ENCODE data around the gene RALA. TPM values are rescaled to one million over a fixed set of nuclear protein-coding genes. Genes with fewer than 3 reads are reported as not detected.

The RALA gene
- polyA plus RNA-seq, 1 donor (not counting 4 experiments of a cell fraction or from before 2014, with no cell fraction given), result 64.6 TPM

DNA sequence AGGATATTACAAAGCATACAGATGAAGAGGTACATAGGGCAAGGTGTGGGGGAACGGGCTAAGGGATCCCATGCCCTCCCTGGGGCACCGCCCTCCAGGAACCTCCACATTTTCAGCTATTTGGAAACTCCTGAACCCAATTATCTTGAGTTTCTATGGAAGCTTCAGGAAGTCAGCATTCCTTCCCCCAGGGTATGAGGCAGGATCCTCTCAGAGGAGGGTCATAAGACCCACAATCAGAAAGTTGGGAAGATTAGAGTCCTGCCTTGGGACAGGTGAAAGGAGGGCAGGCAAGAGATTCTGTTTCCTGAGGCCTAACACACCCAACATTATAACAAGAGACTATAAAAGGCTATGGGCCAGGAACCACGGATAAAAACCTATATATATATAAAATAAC, 98.0 kb downstream of the RALA start:
- peaks cover 4% of the 10 kb centered on the region for H3K9me1 ChIP-seq (ENCODE audit: control insufficient read depth, extremely low read depth, insufficient read depth, low read length)
- peak overlapping the region; percentile 72 for H2AFZ ChIP-seq (ENCODE audit: control insufficient read depth, low read length)
- H3K27ac ChIP-seq (ENCODE audit: control insufficient read depth, insufficient read depth, low read length), result no peak overlapping the region
- DNase-seq (ENCODE audit: low read depth, low spot score) (no peak), FAIRE-seq (no peak)
- H3K36me3 ChIP-seq (ENCODE audit: control insufficient read depth in 2 of 2, extremely low read depth in 1 of 2, insufficient read depth in 2 of 2, low read length in 2 of 2), result no peaks in the 10 kb centered on the region
- no peaks in the 10 kb centered on the region for H3K27me3 ChIP-seq (ENCODE audit: control insufficient read depth, extremely low read depth, insufficient read depth, low read length)
- no peaks in the 10 kb centered on the region for H3K9me3 ChIP-seq (ENCODE audit: control insufficient read depth, low read depth, low read length)
- no peaks in the 10 kb centered on the region for H3K79me2 ChIP-seq (ENCODE audit: control insufficient read depth, insufficient read depth, low read length)
- no peak overlapping the region for H3K4me2 ChIP-seq (ENCODE audit: control insufficient read depth, extremely low read depth, insufficient read depth, low read depth, low read length)
- no peak overlapping the region for H3K4me3 ChIP-seq (ENCODE audit: control insufficient read depth in 2 of 3, extremely low read depth in 1 of 3, insufficient read depth in 2 of 3, low read depth in 1 of 3, low read length in 3 of 3)
- H4K20me1 ChIP-seq (ENCODE audit: control insufficient read depth, extremely low read depth, insufficient read depth, low read length), result no peaks in the 10 kb centered on the region
- H3K4me1 ChIP-seq (ENCODE audit: control insufficient read depth, extremely low read depth, insufficient read depth, low read length), result peaks cover 12% of the 10 kb centered on the region
- dilution Hi-C loops (cut with MboI; ENCODE audit: extremely low pct_ligation_motif_present, low sequenced_read_pairs), result no loop called here
- TF ChIP-seq EZH2 (IDR thresholded peaks at IDR 0.05; ENCODE audit: low read length), result no peak
- TF ChIP-seq, protein P1, sequence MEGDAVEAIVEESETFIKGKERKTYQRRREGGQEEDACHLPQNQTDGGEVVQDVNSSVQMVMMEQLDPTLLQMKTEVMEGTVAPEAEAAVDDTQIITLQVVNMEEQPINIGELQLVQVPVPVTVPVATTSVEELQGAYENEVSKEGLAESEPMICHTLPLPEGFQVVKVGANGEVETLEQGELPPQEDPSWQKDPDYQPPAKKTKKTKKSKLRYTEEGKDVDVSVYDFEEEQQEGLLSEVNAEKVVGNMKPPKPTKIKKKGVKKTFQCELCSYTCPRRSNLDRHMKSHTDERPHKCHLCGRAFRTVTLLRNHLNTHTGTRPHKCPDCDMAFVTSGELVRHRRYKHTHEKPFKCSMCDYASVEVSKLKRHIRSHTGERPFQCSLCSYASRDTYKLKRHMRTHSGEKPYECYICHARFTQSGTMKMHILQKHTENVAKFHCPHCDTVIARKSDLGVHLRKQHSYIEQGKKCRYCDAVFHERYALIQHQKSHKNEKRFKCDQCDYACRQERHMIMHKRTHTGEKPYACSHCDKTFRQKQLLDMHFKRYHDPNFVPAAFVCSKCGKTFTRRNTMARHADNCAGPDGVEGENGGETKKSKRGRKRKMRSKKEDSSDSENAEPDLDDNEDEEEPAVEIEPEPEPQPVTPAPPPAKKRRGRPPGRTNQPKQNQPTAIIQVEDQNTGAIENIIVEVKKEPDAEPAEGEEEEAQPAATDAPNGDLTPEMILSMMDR (optimal IDR thresholded peaks at IDR 0.05 in 1 of 3, IDR thresholded peaks at IDR 0.05 in 1 of 3, conservative IDR thresholded peaks at IDR 0.05 in 1 of 3; ENCODE audit: extremely low read depth in 1 of 3, insufficient read depth in 2 of 3, low read length in 3 of 3), result no peak
- H3K9ac ChIP-seq (ENCODE audit: control insufficient read depth, extremely low read depth, insufficient read depth, low read length), result no peak overlapping the region

DNA sequence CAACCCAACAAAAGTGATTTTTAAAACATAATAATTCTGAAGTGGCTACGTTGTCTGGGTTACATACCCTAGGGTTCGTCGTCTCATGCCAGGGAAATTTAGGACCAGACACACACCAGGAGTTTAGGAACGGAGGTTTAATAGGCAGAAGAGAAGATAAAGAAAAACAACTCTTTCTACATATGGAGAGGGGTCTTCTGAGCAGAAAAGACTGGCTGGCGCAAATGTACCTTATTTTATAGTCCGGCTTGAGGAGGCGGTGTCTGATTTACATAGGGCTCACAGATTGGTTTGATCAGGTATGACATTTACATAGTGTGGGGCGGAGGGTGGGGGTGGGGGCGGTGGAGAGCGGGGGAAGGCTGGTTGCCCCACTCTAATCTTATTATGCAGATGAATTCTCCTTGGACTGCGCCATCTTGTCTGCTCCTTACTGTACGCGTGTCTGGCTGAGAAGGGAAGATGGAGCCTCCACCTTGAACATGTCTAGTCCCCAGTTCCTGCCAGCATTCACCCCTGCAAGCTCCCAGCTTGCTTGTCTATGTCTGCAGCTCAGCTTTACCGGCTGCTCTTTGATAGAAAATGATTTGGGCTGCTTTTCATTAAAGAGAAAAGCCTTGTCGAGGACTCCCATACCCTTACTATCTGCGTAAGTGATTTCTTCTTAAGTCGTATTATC, 98.7 kb downstream of the RALA start:
- Histone ChIP-seq H3K9me3 (ENCODE audit: control insufficient read depth, low read depth, low read length) (no peaks in the 10 kb centered on the region), H3K9ac (ENCODE audit: control insufficient read depth, extremely low read depth, insufficient read depth, low read length) (no peak overlapping the region), H3K9me1 (ENCODE audit: control insufficient read depth, extremely low read depth, insufficient read depth, low read length) (peaks cover 4% of the 10 kb centered on the region), H3K27me3 (ENCODE audit: control insufficient read depth, extremely low read depth, insufficient read depth, low read length) (no peaks in the 10 kb centered on the region), H3K4me3 (ENCODE audit: control insufficient read depth in 2 of 3, extremely low read depth in 1 of 3, insufficient read depth in 2 of 3, low read depth in 1 of 3, low read length in 3 of 3) (no peak overlapping the region), H4K20me1 (ENCODE audit: control insufficient read depth, extremely low read depth, insufficient read depth, low read length) (no peaks in the 10 kb centered on the region), H3K79me2 (ENCODE audit: control insufficient read depth, insufficient read depth, low read length) (no peaks in the 10 kb centered on the region), H3K36me3 (ENCODE audit: control insufficient read depth in 2 of 2, extremely low read depth in 1 of 2, insufficient read depth in 2 of 2, low read length in 2 of 2) (no peaks in the 10 kb centered on the region), H2AFZ (ENCODE audit: control insufficient read depth, low read length) (no peak overlapping the region), H3K4me2 (ENCODE audit: control insufficient read depth, extremely low read depth, insufficient read depth, low read depth, low read length) (no peak overlapping the region), H3K27ac (ENCODE audit: control insufficient read depth, insufficient read depth, low read length) (no peak overlapping the region), H3K4me1 (ENCODE audit: control insufficient read depth, extremely low read depth, insufficient read depth, low read length) (peaks cover 12% of the 10 kb centered on the region)
- TF ChIP-seq, protein P1 (optimal IDR thresholded peaks at IDR 0.05 in 1 of 3, IDR thresholded peaks at IDR 0.05 in 1 of 3, conservative IDR thresholded peaks at IDR 0.05 in 1 of 3; ENCODE audit: extremely low read depth in 1 of 3, insufficient read depth in 2 of 3, low read length in 3 of 3), result no peak
- no peak for TF ChIP-seq EZH2 (IDR thresholded peaks at IDR 0.05; ENCODE audit: low read length)
- dilution Hi-C loops (cut with MboI; ENCODE audit: extremely low pct_ligation_motif_present, low sequenced_read_pairs), result no loop called here
- no peak for FAIRE-seq
- no peak for DNase-seq (ENCODE audit: low read depth, low spot score)
